AG10803 (cell line): ENCODE results near the gene CARF.
A peak's percentile ranks its signal among the peaks of the same experiment; 100 is the strongest.

Source experiments
- DNase-seq: peaks from one replicate; pipeline ENCODE4 v3.0.0; 2010; ENCODE audit warnings: low read depth
- H3K4me3 ChIP-seq: 2 replicates; pipeline ENCODE4 v1.5.1; 2011; ENCODE audit warnings: mild to moderate bottlenecking, low read length, control low read depth
- CTCF ChIP-seq: conservative IDR thresholded peaks from 2 replicates; pipeline ENCODE4 v1.5.1; 2011; ENCODE audit warnings: mild to moderate bottlenecking, low read length, control low read depth, inconsistent platforms

The CARF gene

GRCh38 chr2:202911512-202912341, at the start of gene CARF, which contains the start of gene WDR12:
TSS of gene CARF (plus strand) at chr2:202912275. CDS start at chr2:202941903, 29,628 bp downstream.
TSS of gene WDR12 (minus strand) at chr2:202911673. CDS start at chr2:202911476, 197 bp downstream.
- DNase-seq, result peak; percentile 91
- peak within 1 kb of the TSS; percentile 99 for H3K4me3 ChIP-seq
- TF ChIP-seq CTCF, result no peak

- peak overlapping the region; percentile 81 for H3K4me3 ChIP-seq
- peak; percentile 30 for TF ChIP-seq CTCF
- DNase-seq, result peak; percentile 15
These were observed 41.4 kb upstream of the CARF start for GRCh38 chr2:202870431-202871299.

- no peak for TF ChIP-seq CTCF
- DNase-seq, result peak; percentile 53
- peak within 1 kb of the TSS; percentile 81 for H3K4me3 ChIP-seq
These were observed 40.6 kb upstream of the CARF start, which contains the start of gene ICA1L for GRCh38 chr2:202871300-202872141. TSS of gene ICA1L (minus strand) at chr2:202871766. CDS start at chr2:202829009, 42,757 bp downstream.

- no peak overlapping the region for H3K4me3 ChIP-seq
- no peak for TF ChIP-seq CTCF
These were observed 34.4 kb upstream of the CARF start for GRCh38 chr2:202877699-202878098.

GRCh38 chr2:202881570-202881969, 30.5 kb upstream of the CARF start:
- no peak for DNase-seq
- no peak overlapping the region for H3K4me3 ChIP-seq
- no peak for TF ChIP-seq CTCF

More at GRCh38 chr2:202877699-202878098, 34.4 kb upstream of the CARF start:
- DNase-seq, result no peak

GRCh38 chr2:202883987-202884675, 27.9 kb upstream of the CARF start:
- DNase-seq, result peak; percentile 2
- H3K4me3 ChIP-seq, result no peak overlapping the region
- TF ChIP-seq CTCF, result 0 out of 2 replicates have a peak, but pooled peaks have one; percentile 11
